ENCODE data around the gene SEC31A. TPM values are rescaled to one million over a fixed set of nuclear protein-coding genes. Genes with fewer than 3 reads are reported as not detected.

Gene SEC31A
- total RNA-seq, 4 donors from 2014 or later = 118 to 197 (median 153) TPM

DNA sequence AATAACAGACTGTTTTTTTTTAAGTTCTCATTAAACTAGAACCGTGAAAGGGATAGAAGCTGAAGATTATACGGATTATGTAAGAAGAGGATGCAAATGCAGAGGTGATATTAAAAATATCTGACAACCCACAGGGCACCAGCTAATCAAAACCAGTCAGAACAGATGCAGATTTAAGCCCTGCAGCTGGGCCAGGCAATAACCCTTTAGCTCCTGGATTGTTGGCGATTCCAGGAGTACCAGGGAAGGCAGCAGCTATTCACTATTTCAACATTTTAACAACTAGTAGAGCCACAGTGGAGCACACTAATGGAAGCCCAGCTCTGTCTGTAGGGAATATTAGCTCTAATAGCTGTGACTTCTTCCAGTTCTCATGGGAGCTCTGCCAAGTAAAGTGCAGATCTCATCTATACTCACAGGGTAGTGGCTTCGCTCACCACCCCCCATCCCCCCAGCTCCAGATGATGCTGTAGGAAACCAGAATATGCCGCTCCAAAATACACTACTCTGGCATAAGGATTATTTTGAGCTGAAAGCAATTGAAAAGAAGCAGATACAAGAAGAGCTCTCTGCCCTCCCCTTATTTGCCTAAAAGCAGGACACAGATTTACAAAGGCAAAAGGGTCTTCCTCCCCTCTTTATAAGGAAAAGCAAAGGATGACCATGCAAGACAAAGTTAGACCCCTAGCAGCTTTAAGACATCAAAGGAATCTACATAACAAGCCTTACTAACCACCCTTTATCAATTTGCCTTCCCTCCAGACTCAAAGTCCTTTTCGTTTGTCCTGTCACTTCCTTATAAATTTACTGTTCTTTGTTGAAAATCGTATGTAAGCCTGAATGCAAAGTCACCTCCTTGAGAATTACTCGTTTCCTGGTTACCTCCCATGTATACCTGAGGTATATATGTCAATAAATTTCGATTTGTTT is 106.0 kb downstream of the SEC31A start:
- H3K27ac ChIP-seq = peak overlapping the region in 1 of 4 donors; percentile 13
- 25 to 54% methylated on average over 4 to 9 of the region's 9 CpGs for WGBS, 2 donors (ENCODE audit: low coverage in 1 of 2)
- H3K27me3 ChIP-seq = no peaks in the 10 kb centered on the region
- H3K4me1 ChIP-seq = peaks cover 0 to 73% (median 11%) of the 10 kb centered on the region in 3 donors
- no peaks in the 10 kb centered on the region for H3K9me3 ChIP-seq
- TF ChIP-seq EP300 (IDR thresholded peaks at IDR 0.05) = no peak
- TF ChIP-seq, protein P1, sequence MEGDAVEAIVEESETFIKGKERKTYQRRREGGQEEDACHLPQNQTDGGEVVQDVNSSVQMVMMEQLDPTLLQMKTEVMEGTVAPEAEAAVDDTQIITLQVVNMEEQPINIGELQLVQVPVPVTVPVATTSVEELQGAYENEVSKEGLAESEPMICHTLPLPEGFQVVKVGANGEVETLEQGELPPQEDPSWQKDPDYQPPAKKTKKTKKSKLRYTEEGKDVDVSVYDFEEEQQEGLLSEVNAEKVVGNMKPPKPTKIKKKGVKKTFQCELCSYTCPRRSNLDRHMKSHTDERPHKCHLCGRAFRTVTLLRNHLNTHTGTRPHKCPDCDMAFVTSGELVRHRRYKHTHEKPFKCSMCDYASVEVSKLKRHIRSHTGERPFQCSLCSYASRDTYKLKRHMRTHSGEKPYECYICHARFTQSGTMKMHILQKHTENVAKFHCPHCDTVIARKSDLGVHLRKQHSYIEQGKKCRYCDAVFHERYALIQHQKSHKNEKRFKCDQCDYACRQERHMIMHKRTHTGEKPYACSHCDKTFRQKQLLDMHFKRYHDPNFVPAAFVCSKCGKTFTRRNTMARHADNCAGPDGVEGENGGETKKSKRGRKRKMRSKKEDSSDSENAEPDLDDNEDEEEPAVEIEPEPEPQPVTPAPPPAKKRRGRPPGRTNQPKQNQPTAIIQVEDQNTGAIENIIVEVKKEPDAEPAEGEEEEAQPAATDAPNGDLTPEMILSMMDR (IDR thresholded peaks at IDR 0.05) = no peak
- no peak for TF ChIP-seq POLR2AphosphoS5 (IDR thresholded peaks at IDR 0.05)
- no peak for TF ChIP-seq POLR2A (IDR thresholded peaks at IDR 0.05)
- H3K4me3 ChIP-seq = no peak overlapping the region
- H3K36me3 ChIP-seq = no peaks in the 10 kb centered on the region
- no peak for ATAC-seq

DNA sequence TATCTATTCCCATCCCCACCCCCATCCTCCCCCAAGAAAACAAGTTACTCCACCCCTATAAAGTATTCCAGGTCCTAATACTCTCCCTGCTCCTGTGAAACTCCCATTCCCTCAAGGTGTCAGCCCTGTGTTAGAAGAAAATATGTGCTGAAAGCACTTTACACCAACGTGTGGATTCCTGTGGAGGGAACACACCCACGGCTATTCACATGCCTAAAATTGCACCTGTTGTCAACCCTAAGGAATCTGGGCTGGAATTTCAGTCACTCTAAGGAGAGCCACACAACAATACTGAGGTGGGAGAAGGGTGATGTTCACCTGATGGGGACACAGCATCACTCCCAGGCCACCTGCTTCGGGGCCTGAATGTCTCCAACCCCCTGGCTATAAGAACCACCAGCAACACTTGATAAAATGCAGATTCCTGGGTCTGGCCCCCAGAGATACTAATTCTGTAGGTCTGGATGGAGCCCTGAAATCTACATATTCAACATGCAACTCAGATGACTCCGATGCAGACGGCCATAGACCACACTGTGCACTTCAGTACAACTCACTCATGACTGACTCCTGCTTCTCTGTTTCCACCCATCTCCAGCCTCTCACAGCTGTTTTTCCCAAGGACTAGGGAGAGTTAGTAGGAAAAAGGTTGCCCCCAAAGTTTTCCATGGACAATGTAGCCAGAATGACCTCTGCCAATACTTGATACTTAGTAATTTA is 108.2 kb downstream of the SEC31A start:
- 80 to 92% methylated on average over 1 to 3 of the region's 5 CpGs for WGBS, 2 donors (ENCODE audit: low coverage in 1 of 2)
- H3K4me1 ChIP-seq = peaks cover 0 to 57% (median 11%) of the 10 kb centered on the region in 3 donors

DNA sequence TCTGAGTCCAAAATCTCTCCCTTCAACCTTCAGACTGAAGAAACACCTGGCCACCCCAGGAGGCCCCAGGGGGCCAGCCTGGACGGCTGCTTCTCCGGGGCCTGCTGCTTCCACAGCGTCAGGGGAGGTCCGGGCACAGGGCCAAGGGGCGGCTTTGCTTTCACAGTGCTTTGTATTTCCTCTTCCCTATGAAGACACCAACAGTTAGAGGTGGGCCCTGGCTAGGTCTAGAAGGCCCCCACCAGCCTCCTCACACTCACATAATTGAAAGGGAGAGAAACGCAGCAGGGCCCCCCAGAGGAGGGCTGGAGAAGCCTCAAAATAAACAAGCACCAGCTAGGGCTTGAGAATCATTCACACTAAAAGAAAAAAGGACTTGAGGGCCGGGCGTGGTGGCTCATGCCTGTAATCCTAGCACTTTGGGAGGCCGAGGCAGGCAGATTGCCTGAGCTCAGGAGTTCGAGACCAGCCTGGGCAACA is 110.2 kb downstream of the SEC31A start:
- ATAC-seq = peak; percentile 66
- no peak overlapping the region for H3K27ac ChIP-seq

More for the DNA sequence above, 108.2 kb downstream of the SEC31A start:
- no peak for ATAC-seq
- Histone ChIP-seq H3K27me3 (no peaks in the 10 kb centered on the region), H3K27ac (no peak overlapping the region), H3K9me3 (no peaks in the 10 kb centered on the region), H3K36me3 (no peaks in the 10 kb centered on the region), H3K4me3 (no peak overlapping the region)
- no peak for TF ChIP-seq POLR2AphosphoS5 (IDR thresholded peaks at IDR 0.05)
- TF ChIP-seq POLR2A (IDR thresholded peaks at IDR 0.05) = no peak
- TF ChIP-seq, protein P1 (IDR thresholded peaks at IDR 0.05) = no peak
- TF ChIP-seq EP300 (IDR thresholded peaks at IDR 0.05) = no peak

DNA sequence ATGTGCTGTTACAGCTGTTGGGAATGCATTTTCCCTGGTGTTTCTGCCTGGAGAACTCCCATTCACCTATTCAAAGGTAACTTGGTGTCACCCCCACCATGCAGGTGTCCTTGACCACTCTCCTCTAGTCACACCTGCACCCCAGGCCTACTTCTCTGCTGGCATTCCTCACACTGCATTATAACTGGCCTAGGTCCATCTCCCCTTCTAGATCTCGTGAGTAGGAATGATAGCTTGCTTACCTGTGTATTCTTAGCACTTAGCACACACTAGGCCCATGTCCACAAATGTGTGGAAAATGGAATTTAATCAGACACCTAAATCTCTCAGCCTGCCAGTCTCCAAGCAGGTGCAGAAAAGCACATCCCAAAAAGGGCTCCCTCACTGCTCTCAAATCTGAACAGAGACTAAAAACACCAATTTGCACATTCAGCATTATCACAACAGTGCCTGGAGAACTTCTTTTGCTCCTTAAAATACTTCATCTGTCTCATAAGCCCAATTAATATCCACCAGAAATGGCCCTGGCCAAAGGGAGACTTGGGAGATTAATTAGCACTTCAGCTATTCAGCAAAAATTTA is 110.7 kb downstream of the SEC31A start:
- Histone ChIP-seq H3K4me1 (peaks cover 0 to 32% (median 8%) of the 10 kb centered on the region in 3 donors), H3K27ac (no peak overlapping the region), H3K9me3 (no peaks in the 10 kb centered on the region), H3K36me3 (no peaks in the 10 kb centered on the region), H3K4me3 (no peak overlapping the region), H3K27me3 (no peaks in the 10 kb centered on the region)
- no peak for TF ChIP-seq EP300 (IDR thresholded peaks at IDR 0.05)
- TF ChIP-seq POLR2A (IDR thresholded peaks at IDR 0.05) = no peak
- TF ChIP-seq, protein P1 (IDR thresholded peaks at IDR 0.05) = no peak
- TF ChIP-seq POLR2AphosphoS5 (IDR thresholded peaks at IDR 0.05) = no peak
- WGBS, 2 donors (ENCODE audit: low coverage in 1 of 2) = 50 to 58% methylated on average over 1 of the region's 1 CpG
- ATAC-seq = no peak

More for the DNA sequence above, 110.2 kb downstream of the SEC31A start:
- H3K27me3 ChIP-seq = no peaks in the 10 kb centered on the region
- H3K9me3 ChIP-seq = no peaks in the 10 kb centered on the region
- WGBS, 2 donors (ENCODE audit: low coverage in 1 of 2) = 29 to 80% methylated on average over 2 to 7 of the region's 10 CpGs
- no peaks in the 10 kb centered on the region for H3K36me3 ChIP-seq
- H3K4me3 ChIP-seq = no peak overlapping the region
- TF ChIP-seq POLR2A (IDR thresholded peaks at IDR 0.05) = no peak
- no peak for TF ChIP-seq EP300 (IDR thresholded peaks at IDR 0.05)
- H3K4me1 ChIP-seq = peaks cover 0 to 38% (median 11%) of the 10 kb centered on the region in 3 donors

DNA sequence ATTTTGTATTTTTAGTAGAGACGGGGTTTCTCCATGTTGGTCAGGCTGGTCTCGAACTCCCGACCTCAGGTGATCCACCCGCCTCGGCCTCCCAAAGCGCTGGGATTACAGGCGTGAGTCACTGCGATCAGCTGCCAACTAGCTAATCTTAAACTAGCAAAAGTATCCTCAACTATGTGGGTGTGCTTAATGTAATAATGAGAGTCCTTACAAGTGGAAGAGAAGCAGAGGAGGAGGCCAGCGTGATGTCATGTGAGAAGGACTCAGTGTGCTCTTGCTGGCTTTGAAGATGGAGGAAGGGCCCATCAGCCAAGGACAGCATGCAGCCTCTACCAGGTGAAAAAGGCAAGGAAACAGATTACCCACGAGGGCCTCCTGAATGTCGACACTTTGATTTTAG is 111.9 kb downstream of the SEC31A start:
- no peak for TF ChIP-seq POLR2A (IDR thresholded peaks at IDR 0.05)
- TF ChIP-seq EP300 (IDR thresholded peaks at IDR 0.05) = no peak
- TF ChIP-seq, protein P1 (IDR thresholded peaks at IDR 0.05) = no peak
- no peak for TF ChIP-seq POLR2AphosphoS5 (IDR thresholded peaks at IDR 0.05)
- H3K4me3 ChIP-seq = no peak overlapping the region
- H3K27ac ChIP-seq = no peak overlapping the region
- ATAC-seq = no peak
- 79 to 100% methylated on average over 2 of the region's 11 CpGs for WGBS, 2 donors (ENCODE audit: low coverage in 1 of 2)
- no peaks in the 10 kb centered on the region for H3K9me3 ChIP-seq
- H3K4me1 ChIP-seq = peaks cover 0 to 30% (median 7%) of the 10 kb centered on the region in 3 donors
- no peaks in the 10 kb centered on the region for H3K27me3 ChIP-seq
- H3K36me3 ChIP-seq = no peaks in the 10 kb centered on the region
